Stimulated activated CD4-positive, alpha-beta T cell treated with anti-CD3 and anti-CD28 coated beads, Interleukin-4, amount 100 ng/mL, for 48 hours (primary cell): ENCODE data around the gene SPINK7.

Experiments used
- DNase-seq, 2 donors: peaks; one replicate each; pipeline ENCODE4 v3.0.0-alpha.2; 2020; ENCODE audit warnings: low read depth in 2 of 2

SPINK7 gene

GRCh38 chr5:148343603-148344487 lies 31.6 kb downstream of the SPINK7 start:
- DNase-seq, result no peak

GRCh38 chr5:148347706-148348105 lies 35.5 kb downstream of the SPINK7 start:
- no peak for DNase-seq

GRCh38 chr5:148352696-148353095 lies 40.5 kb downstream of the SPINK7 start:
- no peak for DNase-seq

- DNase-seq, result no peak
Measured at GRCh38 chr5:148353634-148354033, 41.4 kb downstream of the SPINK7 start.

- DNase-seq, result no peak
Measured at GRCh38 chr5:148364343-148364742, 52.1 kb downstream of the SPINK7 start.
